HL-60 (cell line): ENCODE measurements around the gene RSAD1.
"Not testable (repeated sequence)": the region's sequence is repeated elsewhere in the genome, so short reads cannot be mapped to it uniquely, and the experiment has no call there.

Source experiments
- DNase-seq, 2 experiments: peaks; one replicate each; pipeline ENCODE4 v3.0.0-alpha.2; 2010 to 2020; ENCODE audit warnings: low read depth in 1 of 2, low spot score in 1 of 2
- H3K27ac ChIP-seq: fragments of 250-450 bp; sonication (Bioruptor Pico); replicated peaks from 2 replicates; pipeline ENCODE4 v1.5.1; 2020; ENCODE audit warnings: mild to moderate bottlenecking, moderate library complexity
- H3K27me3 ChIP-seq: fragments of 250-450 bp; sonication (Bioruptor Pico); 2 replicates; pipeline ENCODE4 v1.5.1; 2021; ENCODE audit warnings: mild to moderate bottlenecking, moderate library complexity; ENCODE audit not compliant: insufficient read depth, poor library complexity, severe bottlenecking
- H3K4me3 ChIP-seq: replicated peaks from 2 replicates; pipeline ENCODE4 v1.5.1; 2011; ENCODE audit warnings: mild to moderate bottlenecking, control low read depth, low read length; ENCODE audit not compliant: insufficient read depth
- GABPA ChIP-seq: IDR thresholded peaks from 2 replicates; pipeline ENCODE4 v1.6.1; 2012; ENCODE audit warnings: low read depth
- POLR2AphosphoS5 ChIP-seq: IDR thresholded peaks from 2 replicates; pipeline ENCODE4 v1.6.1; 2012; ENCODE audit warnings: low read depth
- SPI1 ChIP-seq: IDR thresholded peaks from 2 replicates; pipeline ENCODE4 v1.6.1; 2012; ENCODE audit warnings: low read depth, mild to moderate bottlenecking, borderline replicate concordance
- TF ChIP-seq, protein P1 (sequence below): IDR thresholded peaks from 2 replicates; pipeline ENCODE4 v1.6.1; 2012; ENCODE audit warnings: low read depth; ENCODE audit not compliant: insufficient replicate concordance
- TF ChIP-seq, protein P2 (sequence below): IDR thresholded peaks from one replicate; pipeline ENCODE4 v1.5.1; 2011; ENCODE audit warnings: low read length, control low read depth, inconsistent platforms; ENCODE audit not compliant: insufficient read depth

RSAD1 gene

DNA sequence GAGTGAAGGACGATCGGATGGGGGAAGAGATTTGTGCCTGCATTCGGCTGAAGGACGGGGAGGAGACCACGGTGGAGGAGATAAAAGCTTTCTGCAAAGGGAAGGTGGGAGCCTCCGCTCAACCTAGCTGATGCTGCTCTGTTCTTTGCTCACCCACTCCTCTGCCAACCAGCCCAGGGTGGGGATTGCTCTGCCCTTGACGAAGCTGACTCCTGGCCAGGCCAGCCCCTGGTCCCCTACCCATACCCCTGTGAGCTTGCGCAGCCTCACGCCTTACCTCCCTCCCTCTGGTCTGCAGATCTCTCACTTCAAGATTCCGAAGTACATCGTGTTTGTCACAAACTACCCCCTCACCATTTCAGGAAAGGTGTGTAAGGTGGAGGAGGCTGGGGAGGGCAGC is 4.8 kb upstream of the RSAD1 start:
- TF ChIP-seq SPI1 (no peak), GABPA (no peak), POLR2AphosphoS5 (no peak)
- TF ChIP-seq, protein P1, sequence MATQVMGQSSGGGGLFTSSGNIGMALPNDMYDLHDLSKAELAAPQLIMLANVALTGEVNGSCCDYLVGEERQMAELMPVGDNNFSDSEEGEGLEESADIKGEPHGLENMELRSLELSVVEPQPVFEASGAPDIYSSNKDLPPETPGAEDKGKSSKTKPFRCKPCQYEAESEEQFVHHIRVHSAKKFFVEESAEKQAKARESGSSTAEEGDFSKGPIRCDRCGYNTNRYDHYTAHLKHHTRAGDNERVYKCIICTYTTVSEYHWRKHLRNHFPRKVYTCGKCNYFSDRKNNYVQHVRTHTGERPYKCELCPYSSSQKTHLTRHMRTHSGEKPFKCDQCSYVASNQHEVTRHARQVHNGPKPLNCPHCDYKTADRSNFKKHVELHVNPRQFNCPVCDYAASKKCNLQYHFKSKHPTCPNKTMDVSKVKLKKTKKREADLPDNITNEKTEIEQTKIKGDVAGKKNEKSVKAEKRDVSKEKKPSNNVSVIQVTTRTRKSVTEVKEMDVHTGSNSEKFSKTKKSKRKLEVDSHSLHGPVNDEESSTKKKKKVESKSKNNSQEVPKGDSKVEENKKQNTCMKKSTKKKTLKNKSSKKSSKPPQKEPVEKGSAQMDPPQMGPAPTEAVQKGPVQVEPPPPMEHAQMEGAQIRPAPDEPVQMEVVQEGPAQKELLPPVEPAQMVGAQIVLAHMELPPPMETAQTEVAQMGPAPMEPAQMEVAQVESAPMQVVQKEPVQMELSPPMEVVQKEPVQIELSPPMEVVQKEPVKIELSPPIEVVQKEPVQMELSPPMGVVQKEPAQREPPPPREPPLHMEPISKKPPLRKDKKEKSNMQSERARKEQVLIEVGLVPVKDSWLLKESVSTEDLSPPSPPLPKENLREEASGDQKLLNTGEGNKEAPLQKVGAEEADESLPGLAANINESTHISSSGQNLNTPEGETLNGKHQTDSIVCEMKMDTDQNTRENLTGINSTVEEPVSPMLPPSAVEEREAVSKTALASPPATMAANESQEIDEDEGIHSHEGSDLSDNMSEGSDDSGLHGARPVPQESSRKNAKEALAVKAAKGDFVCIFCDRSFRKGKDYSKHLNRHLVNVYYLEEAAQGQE, result no peak
- TF ChIP-seq, protein P2, sequence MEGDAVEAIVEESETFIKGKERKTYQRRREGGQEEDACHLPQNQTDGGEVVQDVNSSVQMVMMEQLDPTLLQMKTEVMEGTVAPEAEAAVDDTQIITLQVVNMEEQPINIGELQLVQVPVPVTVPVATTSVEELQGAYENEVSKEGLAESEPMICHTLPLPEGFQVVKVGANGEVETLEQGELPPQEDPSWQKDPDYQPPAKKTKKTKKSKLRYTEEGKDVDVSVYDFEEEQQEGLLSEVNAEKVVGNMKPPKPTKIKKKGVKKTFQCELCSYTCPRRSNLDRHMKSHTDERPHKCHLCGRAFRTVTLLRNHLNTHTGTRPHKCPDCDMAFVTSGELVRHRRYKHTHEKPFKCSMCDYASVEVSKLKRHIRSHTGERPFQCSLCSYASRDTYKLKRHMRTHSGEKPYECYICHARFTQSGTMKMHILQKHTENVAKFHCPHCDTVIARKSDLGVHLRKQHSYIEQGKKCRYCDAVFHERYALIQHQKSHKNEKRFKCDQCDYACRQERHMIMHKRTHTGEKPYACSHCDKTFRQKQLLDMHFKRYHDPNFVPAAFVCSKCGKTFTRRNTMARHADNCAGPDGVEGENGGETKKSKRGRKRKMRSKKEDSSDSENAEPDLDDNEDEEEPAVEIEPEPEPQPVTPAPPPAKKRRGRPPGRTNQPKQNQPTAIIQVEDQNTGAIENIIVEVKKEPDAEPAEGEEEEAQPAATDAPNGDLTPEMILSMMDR, result no peak
- no peak for DNase-seq
- Histone ChIP-seq H3K27ac (no peak overlapping the region), H3K4me3 (no peak overlapping the region), H3K27me3 (peaks cover 10% of the 10 kb centered on the region)

DNA sequence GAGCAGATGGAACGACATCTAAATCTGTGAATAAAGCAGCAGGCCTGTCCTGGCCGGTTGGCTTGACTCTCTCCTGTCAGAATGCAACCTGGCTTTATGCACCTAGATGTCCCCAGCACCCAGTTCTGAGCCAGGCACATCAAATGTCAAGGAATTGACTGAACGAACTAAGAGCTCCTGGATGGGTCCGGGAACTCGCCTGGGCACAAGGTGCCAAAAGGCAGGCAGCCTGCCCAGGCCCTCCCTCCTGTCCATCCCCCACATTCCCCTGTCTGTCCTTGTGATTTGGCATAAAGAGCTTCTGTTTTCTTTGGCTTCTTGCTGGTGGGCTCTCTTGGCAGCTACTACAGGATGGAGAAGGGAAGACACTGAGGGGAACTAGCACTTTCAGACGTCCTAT is 4.1 kb upstream of the RSAD1 start:
- no peak for DNase-seq
- Histone ChIP-seq H3K27me3 (peaks cover 4% of the 10 kb centered on the region), H3K4me3 (no peak overlapping the region), H3K27ac (no peak overlapping the region)
- TF ChIP-seq POLR2AphosphoS5, result no peak
- no peak for TF ChIP-seq SPI1
- no peak for TF ChIP-seq GABPA
- TF ChIP-seq, protein P1, result no peak
- TF ChIP-seq, protein P2, result no peak

DNA sequence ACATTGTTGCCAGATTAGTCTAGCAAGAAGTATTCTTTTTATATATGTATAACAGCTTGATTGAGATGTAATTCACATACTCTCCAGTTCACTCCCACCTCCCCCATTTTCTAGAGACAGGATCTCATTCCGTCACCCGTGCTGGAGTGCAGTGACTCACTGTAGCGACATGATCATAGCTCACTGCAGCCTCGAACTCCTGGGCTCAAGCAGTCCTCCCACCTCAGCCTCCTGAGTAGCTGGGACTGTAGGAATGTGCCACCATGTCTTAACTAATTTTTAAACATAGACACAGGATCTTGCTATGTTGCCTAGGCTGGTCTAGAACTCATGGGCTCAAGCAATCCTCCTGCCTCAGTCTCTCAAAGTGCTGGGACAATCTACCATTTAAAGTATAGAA is 3.3 kb upstream of the RSAD1 start:
- Histone ChIP-seq H3K27me3 (no peaks in the 10 kb centered on the region), H3K27ac (no peak overlapping the region), H3K4me3 (no peak overlapping the region)
- no peak for TF ChIP-seq SPI1
- no peak for TF ChIP-seq POLR2AphosphoS5
- TF ChIP-seq, protein P2, result no peak
- TF ChIP-seq, protein P1, result no peak
- TF ChIP-seq GABPA, result no peak
- no peak for DNase-seq

DNA sequence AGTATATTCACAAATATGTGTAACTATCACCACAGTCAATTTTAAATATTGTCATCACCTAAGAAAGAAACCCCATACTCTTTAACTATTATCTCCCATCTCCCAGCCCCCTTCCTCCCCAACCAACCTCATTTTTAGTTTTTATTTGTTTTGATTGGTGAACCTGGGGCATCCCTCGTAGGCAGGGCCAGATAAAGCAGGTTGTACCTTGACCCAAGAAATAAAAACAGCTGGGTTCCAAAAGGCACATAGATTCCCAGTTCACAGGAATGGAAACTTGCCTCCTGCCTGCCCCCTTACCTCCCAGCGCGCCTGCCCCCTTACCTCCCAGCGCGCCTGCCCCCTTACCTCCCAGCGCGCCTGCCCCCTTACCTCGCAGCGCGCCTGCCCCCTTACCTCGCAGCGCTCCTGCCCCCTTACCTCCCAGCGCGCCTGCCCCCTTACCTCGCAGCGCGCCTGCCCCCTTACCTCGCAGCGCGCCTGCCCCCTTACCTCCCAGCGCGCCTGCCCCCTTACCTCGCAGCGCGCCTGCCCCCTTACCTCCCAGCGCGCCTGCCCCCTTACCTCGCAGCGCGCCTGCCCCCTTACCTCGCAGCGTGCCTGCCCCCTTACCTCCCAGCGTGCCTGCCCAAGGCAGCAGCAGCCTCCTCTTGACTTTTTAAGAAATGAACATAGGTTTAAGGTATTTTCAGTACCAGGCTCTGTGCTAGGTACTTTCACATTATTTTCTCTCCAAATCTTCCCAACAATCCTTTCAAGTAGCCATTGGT is 2.7 kb upstream of the RSAD1 start:
- not testable (repeated sequence) for DNase-seq, H3K4me3 ChIP-seq, H3K27me3 ChIP-seq, H3K27ac ChIP-seq
